ENCODE data around the gene GPX4.
A peak's percentile ranks its signal among the peaks of the same experiment; 100 is the strongest.

The GPX4 gene

GRCh38 chr19:1076046-1076386 lies 27.8 kb upstream of the GPX4 start:
- DNase-seq (ENCODE audit: low read depth in 2 of 2): no peak
- TF ChIP-seq, protein P1, sequence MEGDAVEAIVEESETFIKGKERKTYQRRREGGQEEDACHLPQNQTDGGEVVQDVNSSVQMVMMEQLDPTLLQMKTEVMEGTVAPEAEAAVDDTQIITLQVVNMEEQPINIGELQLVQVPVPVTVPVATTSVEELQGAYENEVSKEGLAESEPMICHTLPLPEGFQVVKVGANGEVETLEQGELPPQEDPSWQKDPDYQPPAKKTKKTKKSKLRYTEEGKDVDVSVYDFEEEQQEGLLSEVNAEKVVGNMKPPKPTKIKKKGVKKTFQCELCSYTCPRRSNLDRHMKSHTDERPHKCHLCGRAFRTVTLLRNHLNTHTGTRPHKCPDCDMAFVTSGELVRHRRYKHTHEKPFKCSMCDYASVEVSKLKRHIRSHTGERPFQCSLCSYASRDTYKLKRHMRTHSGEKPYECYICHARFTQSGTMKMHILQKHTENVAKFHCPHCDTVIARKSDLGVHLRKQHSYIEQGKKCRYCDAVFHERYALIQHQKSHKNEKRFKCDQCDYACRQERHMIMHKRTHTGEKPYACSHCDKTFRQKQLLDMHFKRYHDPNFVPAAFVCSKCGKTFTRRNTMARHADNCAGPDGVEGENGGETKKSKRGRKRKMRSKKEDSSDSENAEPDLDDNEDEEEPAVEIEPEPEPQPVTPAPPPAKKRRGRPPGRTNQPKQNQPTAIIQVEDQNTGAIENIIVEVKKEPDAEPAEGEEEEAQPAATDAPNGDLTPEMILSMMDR (IDR thresholded peaks at IDR 0.05; ENCODE audit: low read depth, low read length): no peak
- no peak overlapping the region for H3K4me3 ChIP-seq (replicated peaks in 1 of 2; ENCODE audit: low read depth in 2 of 2, low read length in 2 of 2)

DNA sequence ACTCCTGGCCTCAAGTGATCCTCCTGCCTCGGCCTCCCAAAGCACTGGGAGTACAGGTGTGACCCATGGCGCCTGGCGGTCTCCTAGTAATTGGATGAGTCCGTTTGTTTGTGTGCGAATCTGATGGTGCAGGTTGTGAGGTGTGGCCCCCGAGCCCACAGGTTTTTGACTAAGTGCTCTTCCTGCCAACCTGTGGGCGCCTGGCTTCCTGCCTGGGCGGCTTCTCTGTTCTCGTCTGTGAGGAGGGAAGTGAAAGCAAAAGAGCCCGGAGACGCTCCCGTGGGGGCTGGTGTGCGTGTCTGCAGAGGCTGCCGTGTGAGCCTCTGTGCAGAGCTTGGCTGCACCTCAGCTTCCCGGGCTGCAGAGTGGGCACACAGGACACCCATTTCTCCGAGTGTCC lies 26.8 kb upstream of the GPX4 start:
- TF ChIP-seq, protein P1 (IDR thresholded peaks at IDR 0.05; ENCODE audit: low read depth, low read length): no peak
- H3K4me3 ChIP-seq (replicated peaks in 1 of 2; ENCODE audit: low read depth in 2 of 2, low read length in 2 of 2): no peak overlapping the region
- no peak for DNase-seq (ENCODE audit: low read depth in 2 of 2)

GRCh38 chr19:1079566-1080111 lies 24.2 kb upstream of the GPX4 start:
- TF ChIP-seq, protein P1 (IDR thresholded peaks at IDR 0.05; ENCODE audit: low read depth, low read length): no peak
- no peak overlapping the region for H3K4me3 ChIP-seq (replicated peaks in 1 of 2; ENCODE audit: low read depth in 2 of 2, low read length in 2 of 2)

GRCh38 chr19:1080360-1081161 lies 23.2 kb upstream of the GPX4 start:
- DNase-seq (ENCODE audit: low read depth in 2 of 2): no peak
- TF ChIP-seq, protein P1 (IDR thresholded peaks at IDR 0.05; ENCODE audit: low read depth, low read length): no peak
- H3K4me3 ChIP-seq (replicated peaks in 1 of 2; ENCODE audit: low read depth in 2 of 2, low read length in 2 of 2): no peak overlapping the region

More at GRCh38 chr19:1079566-1080111, 24.2 kb upstream of the GPX4 start:
- no peak for DNase-seq (ENCODE audit: low read depth in 2 of 2)

DNA sequence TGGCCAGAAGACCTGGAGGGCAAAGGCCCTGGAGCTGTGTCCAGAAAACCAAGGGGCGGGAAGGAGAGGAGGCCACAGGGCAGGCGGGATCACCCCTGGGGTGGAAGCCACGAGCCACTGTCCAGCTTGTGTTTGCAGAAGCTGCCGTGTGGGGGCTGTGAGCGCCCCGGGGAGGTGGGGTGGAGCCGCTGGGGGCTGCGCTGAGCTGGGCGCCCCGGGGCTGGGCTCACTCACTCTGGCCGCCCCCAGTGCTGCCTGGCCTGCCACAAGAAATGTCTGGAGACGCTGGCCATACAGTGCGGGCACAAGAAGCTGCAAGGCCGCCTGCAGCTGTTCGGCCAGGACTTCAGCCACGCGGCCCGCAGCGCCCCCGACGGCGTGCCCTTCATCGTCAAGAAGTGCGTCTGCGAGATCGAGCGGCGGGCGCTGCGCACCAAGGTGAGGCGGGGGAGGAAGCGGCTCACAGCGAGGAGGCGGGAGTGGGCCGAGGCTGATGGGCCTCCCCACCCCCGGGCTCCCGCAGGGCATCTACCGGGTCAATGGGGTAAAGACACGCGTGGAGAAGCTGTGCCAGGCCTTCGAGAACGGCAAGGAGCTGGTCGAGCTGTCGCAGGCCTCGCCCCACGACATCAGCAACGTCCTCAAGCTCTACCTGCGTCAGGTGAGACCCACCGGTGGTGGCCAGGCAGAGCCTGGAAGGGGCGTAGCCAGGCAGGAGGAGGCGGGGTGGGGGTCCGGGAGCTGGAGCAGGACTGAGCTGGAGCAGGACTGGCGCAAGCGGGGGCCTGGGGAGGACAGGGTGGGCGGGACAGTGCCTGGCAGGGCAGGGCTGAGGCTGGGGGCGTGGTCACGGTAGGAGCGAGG lies 22.3 kb upstream of the GPX4 start:
- no peak overlapping the region for H3K4me3 ChIP-seq (replicated peaks in 1 of 2; ENCODE audit: low read depth in 2 of 2, low read length in 2 of 2)
- DNase-seq (ENCODE audit: low read depth in 2 of 2): no peak
- TF ChIP-seq, protein P1 (IDR thresholded peaks at IDR 0.05; ENCODE audit: low read depth, low read length): no peak

- peak in 1 of 2 donors; percentile 52 for DNase-seq (ENCODE audit: low read depth in 2 of 2)
- peak overlapping the region in 1 of 2 donors; percentile 22 for H3K4me3 ChIP-seq (replicated peaks in 1 of 2; ENCODE audit: low read depth in 2 of 2, low read length in 2 of 2)
- TF ChIP-seq, protein P1 (IDR thresholded peaks at IDR 0.05; ENCODE audit: low read depth, low read length): no peak
Observed at GRCh38 chr19:1082165-1082927, 21.4 kb upstream of the GPX4 start.

Data from cardiac fibroblast (primary cell).